Osteoblast (primary cell): ENCODE results near the gene SHISA6. TPM values are rescaled to one million over a fixed set of nuclear protein-coding genes. Genes with fewer than 3 reads are reported as not detected.

Experiments used
- DNase-seq: peaks from one replicate; pipeline ENCODE4 v3.0.0; 2011; ENCODE audit warnings: low spot score, mixed read lengths; ENCODE audit not compliant: insufficient read length; ENCODE audit errors: missing footprints
- H2AFZ ChIP-seq: 2 replicates; pipeline ENCODE4 v1.6.0; 2011; ENCODE audit warnings: mild to moderate bottlenecking, low read length
- H3K27ac ChIP-seq: 2 replicates; pipeline ENCODE4 v1.5.1; 2011; ENCODE audit warnings: mild to moderate bottlenecking, low read depth, low read length, moderate library complexity
- H3K27me3 ChIP-seq: 2 replicates; pipeline ENCODE4 v1.6.0; 2012; ENCODE audit warnings: mild to moderate bottlenecking, control low read depth, inconsistent platforms, low read length, moderate library complexity; ENCODE audit not compliant: insufficient read depth
- H3K36me3 ChIP-seq: 2 replicates; pipeline ENCODE4 v1.5.1; 2011; ENCODE audit warnings: mild to moderate bottlenecking, low read length, control low read depth, moderate library complexity; ENCODE audit not compliant: insufficient read depth
- H3K4me1 ChIP-seq: 2 replicates; pipeline ENCODE4 v1.5.1; 2011; ENCODE audit warnings: mild to moderate bottlenecking, low read length, control low read depth, moderate library complexity; ENCODE audit not compliant: insufficient read depth
- H3K4me2 ChIP-seq: 2 replicates; pipeline ENCODE4 v1.6.0; 2011; ENCODE audit warnings: mild to moderate bottlenecking, low read length; ENCODE audit not compliant: insufficient read depth
- H3K4me3 ChIP-seq: fragments of 200-600 bp; sonication (generic); 3 replicates; pipeline ENCODE4 v1.5.1; 2012; ENCODE audit warnings: mild to moderate bottlenecking, low read length, inconsistent platforms; ENCODE audit not compliant: insufficient read depth
- H3K79me2 ChIP-seq: 2 replicates; pipeline ENCODE4 v1.6.0; 2012; ENCODE audit warnings: mild to moderate bottlenecking, low read length, control low read depth, inconsistent platforms; ENCODE audit not compliant: insufficient read depth
- H3K9me3 ChIP-seq: 2 replicates; pipeline ENCODE4 v1.5.1; 2011; ENCODE audit warnings: low read depth, low read length, control low read depth
- H4K20me1 ChIP-seq: 2 replicates; pipeline ENCODE4 v1.6.0; 2012; ENCODE audit warnings: mild to moderate bottlenecking, low read length, control low read depth; ENCODE audit not compliant: insufficient read depth
- CTCF ChIP-seq: IDR thresholded peaks from 2 replicates; pipeline ENCODE4 v1.5.1; 2011; ENCODE audit warnings: mild to moderate bottlenecking, low read depth, low read length, moderate library complexity; ENCODE audit errors: extremely low read depth
- total RNA-seq: library from RNA; depleted of rRNA; stranded (reverse); fragments of >200 nt; gene quantifications from 2 replicates; pipeline ENCODE4 v1.2.3, GENCODE V29; 2012

SHISA6 gene
- total RNA-seq, 1 donor, result not detected

DNA sequence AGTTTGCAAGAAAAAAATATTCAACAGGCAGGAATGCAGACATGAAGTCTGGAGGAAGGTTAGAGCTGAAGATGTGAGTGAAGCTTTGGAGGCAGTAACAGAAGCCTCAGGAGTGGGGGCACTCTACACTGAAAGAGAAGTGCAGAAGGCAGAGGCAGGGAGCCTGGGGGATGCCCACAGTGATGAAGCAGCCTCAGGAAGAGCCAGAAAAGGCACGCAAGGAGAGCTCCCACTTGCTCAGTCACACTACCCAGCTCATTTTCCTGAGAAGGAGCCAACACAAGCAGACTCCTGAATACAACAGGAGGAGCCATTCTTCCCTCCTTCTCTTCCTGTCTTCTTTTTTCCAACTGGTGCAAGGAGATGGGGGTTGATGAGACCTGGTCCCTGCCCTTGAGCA, 312.1 kb downstream of the SHISA6 start:
- H3K79me2 ChIP-seq, result no peaks in the 10 kb centered on the region
- H3K36me3 ChIP-seq, result no peaks in the 10 kb centered on the region
- no peaks in the 10 kb centered on the region for H3K4me1 ChIP-seq
- H3K27ac ChIP-seq, result no peak overlapping the region
- no peak for DNase-seq
- no peaks in the 10 kb centered on the region for H3K9me3 ChIP-seq
- no peak overlapping the region for H2AFZ ChIP-seq
- H3K27me3 ChIP-seq, result no peaks in the 10 kb centered on the region
- H4K20me1 ChIP-seq, result no peaks in the 10 kb centered on the region
- no peak overlapping the region for H3K4me2 ChIP-seq
- no peak for TF ChIP-seq CTCF
- no peak overlapping the region for H3K4me3 ChIP-seq

- Histone ChIP-seq H4K20me1 (no peaks in the 10 kb centered on the region), H3K9me3 (no peaks in the 10 kb centered on the region), H3K27ac (no peak overlapping the region), H3K4me3 (no peak overlapping the region), H3K4me1 (no peaks in the 10 kb centered on the region), H3K79me2 (no peaks in the 10 kb centered on the region), H3K27me3 (no peaks in the 10 kb centered on the region), H3K4me2 (no peak overlapping the region), H2AFZ (no peak overlapping the region), H3K36me3 (no peaks in the 10 kb centered on the region)
- TF ChIP-seq CTCF, result no peak
- DNase-seq, result no peak
These were observed 313.0 kb downstream of the SHISA6 start for GRCh38 chr17:11554042-11554441.

- peak; percentile 71 for DNase-seq
These were observed 313.5 kb downstream of the SHISA6 start for GRCh38 chr17:11554542-11554941.

GRCh38 chr17:11555530-11555929, 314.5 kb downstream of the SHISA6 start:
- no peak for DNase-seq
- Histone ChIP-seq H3K27me3 (no peaks in the 10 kb centered on the region), H3K36me3 (no peaks in the 10 kb centered on the region), H3K4me2 (no peak overlapping the region), H3K9me3 (no peaks in the 10 kb centered on the region), H3K4me1 (no peaks in the 10 kb centered on the region), H4K20me1 (no peaks in the 10 kb centered on the region), H2AFZ (no peak overlapping the region), H3K79me2 (no peaks in the 10 kb centered on the region), H3K4me3 (no peak overlapping the region), H3K27ac (no peak overlapping the region)
- TF ChIP-seq CTCF, result no peak

More at GRCh38 chr17:11554542-11554941, 313.5 kb downstream of the SHISA6 start:
- Histone ChIP-seq H3K27me3 (no peaks in the 10 kb centered on the region), H3K4me1 (no peaks in the 10 kb centered on the region), H3K79me2 (no peaks in the 10 kb centered on the region), H3K36me3 (no peaks in the 10 kb centered on the region), H3K27ac (no peak overlapping the region), H3K9me3 (no peaks in the 10 kb centered on the region), H3K4me2 (no peak overlapping the region), H2AFZ (no peak overlapping the region), H4K20me1 (no peaks in the 10 kb centered on the region), H3K4me3 (no peak overlapping the region)
- TF ChIP-seq CTCF, result no peak
